SK-N-SH (cell line): ENCODE data around the gene NRDE2. TPM values are rescaled to one million over a fixed set of nuclear protein-coding genes. Genes with fewer than 3 reads are reported as not detected.

Experiments used
- CTCF ChIA-PET: fragments of 300-600, 350-600 bp; formaldehyde crosslinking; extraction: SDS; loops from one replicate; lab custom pipeline; 2021; lab: Yijun Ruan, JAX
- POLR2A ChIA-PET: fragments of 350-600 bp; sonication (Branson Sonifier 250); formaldehyde crosslinking; extraction: SDS; loops from one replicate; lab custom pipeline; 2020; ENCODE audit warnings: antibody characterized with exemption, inconsistent platforms; lab: Yijun Ruan, JAX
- DNase-seq: peaks from one replicate; pipeline ENCODE4 v3.0.0; 2012
- H2AFZ ChIP-seq: fragments of 200-600 bp; sonication (generic); 2 replicates; pipeline ENCODE4 v1.8.1; 2016; ENCODE audit warnings: antibody characterized with exemption, mild to moderate bottlenecking, low read depth
- H3F3A ChIP-seq: fragments of 200-600 bp; sonication (generic); replicated peaks from 2 replicates; pipeline ENCODE3; 2016; ENCODE audit warnings: antibody characterized with exemption, mild to moderate bottlenecking; ENCODE audit not compliant: insufficient read depth
- H3K27ac ChIP-seq, 2 experiments: fragments of 200-500 bp in 1 of 2; fragments of 200-600 bp in 1 of 2; sonication (Bioruptor generic) in 1 of 2; sonication (generic), shearing (Covaris generic) in 1 of 2; 2 replicates each; pipeline versions ENCODE4 v1.5.1 to v1.6.1; 2014 to 2016; ENCODE audit warnings: low read depth in 2 of 2, inconsistent platforms in 1 of 2, low read length in 1 of 2, mild to moderate bottlenecking in 1 of 2, mixed read lengths in 1 of 2
- H3K27me3 ChIP-seq: fragments of 200-600 bp; sonication (generic), shearing (Covaris generic); 2 replicates; pipeline ENCODE4 v1.6.1; 2016; ENCODE audit warnings: mixed run types; ENCODE audit not compliant: insufficient read depth
- H3K36me3 ChIP-seq, 2 experiments: fragments of 200-500 bp in 1 of 2; fragments of 200-600 bp in 1 of 2; sonication (Bioruptor generic) in 1 of 2; sonication (generic) in 1 of 2; replicated peaks in 1 of 2; 2 replicates each; pipeline versions ENCODE3 to v1.5.1; 2014 to 2016; ENCODE audit warnings: low read length in 1 of 2, mild to moderate bottlenecking in 1 of 2; ENCODE audit not compliant: insufficient read depth in 2 of 2, control insufficient read depth in 1 of 2
- H3K4me1 ChIP-seq, 2 experiments: fragments of 200-500 bp in 1 of 2; fragments of 200-600 bp in 1 of 2; sonication (Bioruptor generic) in 1 of 2; sonication (generic), shearing (Covaris generic) in 1 of 2; 2 replicates each; pipeline versions ENCODE4 v1.5.1 to v1.6.1; 2014 to 2016; ENCODE audit warnings: low read depth in 1 of 2, low read length in 1 of 2, mixed run types in 1 of 2; ENCODE audit not compliant: insufficient read depth in 2 of 2, control insufficient read depth in 1 of 2
- H3K4me2 ChIP-seq: fragments of 200-600 bp; sonication (generic), shearing (Covaris generic); 2 replicates; pipeline ENCODE4 v1.6.1; 2017; ENCODE audit warnings: mixed run types
- H3K4me3 ChIP-seq, 2 experiments: fragments of 200-500 bp in 1 of 2; fragments of 200-600 bp in 1 of 2; sonication (Bioruptor generic) in 1 of 2; sonication (generic), shearing (Covaris generic) in 1 of 2; 2 replicates each; pipeline versions ENCODE4 v1.5.1 to v1.8.1; 2014 to 2016; ENCODE audit warnings: low read depth in 2 of 2, inconsistent platforms in 1 of 2, low read length in 1 of 2, mild to moderate bottlenecking in 1 of 2, mixed read lengths in 1 of 2, moderate library complexity in 1 of 2
- H3K79me2 ChIP-seq: fragments of 200-600 bp; sonication (generic); 2 replicates; pipeline ENCODE4 v1.8.1; 2017; ENCODE audit warnings: mild to moderate bottlenecking; ENCODE audit not compliant: insufficient read depth
- H3K9ac ChIP-seq: fragments of 200-600 bp; sonication (generic); 2 replicates; pipeline ENCODE4 v1.6.1; 2017; ENCODE audit warnings: mixed run types
- H3K9me2 ChIP-seq: fragments of 200-600 bp; sonication (generic); 2 replicates; pipeline ENCODE4 v1.6.1; 2017; ENCODE audit warnings: mixed run types
- H3K9me3 ChIP-seq: fragments of 200-600 bp; sonication (generic); 2 replicates; pipeline ENCODE4 v1.6.1; 2017; ENCODE audit warnings: mixed run types, mild to moderate bottlenecking, moderate library complexity
- H4K20me1 ChIP-seq: fragments of 200-600 bp; sonication (generic); 2 replicates; pipeline ENCODE4 v1.6.1; 2017; ENCODE audit warnings: mild to moderate bottlenecking, mixed run types; ENCODE audit not compliant: insufficient read depth
- CHD2 ChIP-seq: fragments of 150-350 bp; IDR thresholded peaks from 2 replicates; pipeline ENCODE4 v1.6.1; 2018; ENCODE audit warnings: low read length; ENCODE audit not compliant: partially characterized antibody
- CTCF ChIP-seq: fragments of 200-600 bp; sonication (generic); IDR thresholded peaks from 2 replicates; pipeline ENCODE4 v1.6.1; 2017; ENCODE audit warnings: antibody characterized with exemption, mild to moderate bottlenecking, moderate library complexity
- ELF1 ChIP-seq: IDR thresholded peaks from 2 replicates; pipeline ENCODE4 v1.4.0; 2012
- EP300 ChIP-seq, 2 experiments: IDR thresholded peaks; 2 replicates each; pipeline versions ENCODE4 v1.4.0 to v1.6.1; 2012; ENCODE audit warnings: borderline replicate concordance in 1 of 2, low read depth in 1 of 2, low read length in 1 of 2
- EZH2phosphoT487 ChIP-seq: fragments of 200-600 bp; sonication (generic); IDR thresholded peaks from 2 replicates; pipeline ENCODE4 v1.6.1; 2017; ENCODE audit warnings: low read depth, mixed run types, mild to moderate bottlenecking, antibody characterized with exemption, moderate library complexity, borderline replicate concordance
- FOSL2 ChIP-seq: IDR thresholded peaks from 2 replicates; pipeline ENCODE4 v1.4.0; 2012; ENCODE audit warnings: low read depth, mild to moderate bottlenecking, moderate library complexity, borderline replicate concordance
- FOXJ3 ChIP-seq: sonication (generic); formaldehyde crosslinking; IDR thresholded peaks from 2 replicates; pipeline ENCODE4 v1.5.1; 2020; ENCODE audit warnings: mild to moderate bottlenecking, missing genetic modification reagents
- GABPA ChIP-seq: IDR thresholded peaks from 2 replicates; pipeline ENCODE4 v1.4.0; 2012; ENCODE audit warnings: low read depth, mild to moderate bottlenecking
- IRF3 ChIP-seq: fragments of 150-350 bp; IDR thresholded peaks from 2 replicates; pipeline ENCODE4 v1.6.1; 2016; ENCODE audit warnings: mild to moderate bottlenecking, low read depth, low read length
- MAX ChIP-seq: IDR thresholded peaks from 2 replicates; pipeline ENCODE4 v1.4.0; 2012; ENCODE audit warnings: low read depth
- NRF1 ChIP-seq: IDR thresholded peaks from 2 replicates; pipeline ENCODE4 v1.6.1; 2012; ENCODE audit warnings: low read depth, mild to moderate bottlenecking, low read length
- PBX3 ChIP-seq: IDR thresholded peaks from 2 replicates; pipeline ENCODE4; 2012
- POLR2AphosphoS5 ChIP-seq: IDR thresholded peaks from 2 replicates; pipeline ENCODE4 v1.6.1; 2012; ENCODE audit warnings: low read depth, low read length
- SIN3A ChIP-seq: IDR thresholded peaks from 2 replicates; pipeline ENCODE4 v1.6.1; 2012; ENCODE audit warnings: low read depth, mild to moderate bottlenecking, low read length, moderate library complexity, borderline replicate concordance
- SMC3 ChIP-seq: IDR thresholded peaks from 2 replicates; pipeline ENCODE4 v1.6.1; 2012; ENCODE audit warnings: low read depth, low read length, improper control_type of control experiment
- TAF1 ChIP-seq: IDR thresholded peaks from 2 replicates; pipeline ENCODE4 v1.6.1; 2012; ENCODE audit warnings: low read depth, mild to moderate bottlenecking, low read length, moderate library complexity, borderline replicate concordance
- YY1 ChIP-seq: IDR thresholded peaks from 2 replicates; pipeline ENCODE4 v1.4.0; 2012; ENCODE audit warnings: low read depth, mild to moderate bottlenecking
- ZBTB33 ChIP-seq: IDR thresholded peaks from 2 replicates; pipeline ENCODE4 v1.4.0; 2012; ENCODE audit warnings: low read depth, borderline replicate concordance
- WGBS: methylation state at CpG from one replicate; pipeline ENCODE4 v1.1.6; 2017; ENCODE audit warnings: low lambda C conversion rate; 5-methylcytosine and 5-hydroxymethylcytosine counted together
- polyA plus RNA-seq, 3 experiments: library from polyadenylated mRNA; depleted of rRNA; stranded (reverse); fragments of >200 nt; gene quantifications; 2 replicates each; pipeline ENCODE4 v1.2.3, GENCODE V29; 2012

NRDE2 gene
- polyA plus RNA-seq, 1 of the 3 experiments (the other 2 are of a cell fraction), result 11.3 TPM

- no peaks in the 10 kb centered on the region for H4K20me1 ChIP-seq
- 92% methylated on average over 10 of the region's 10 CpGs for WGBS
- H3K4me3 ChIP-seq, result no peak overlapping the region
- H2AFZ ChIP-seq, result no peak overlapping the region
- POLR2A ChIA-PET, result no interaction called here
- H3K4me2 ChIP-seq, result no peak overlapping the region
- no peaks in the 10 kb centered on the region for H3K9me2 ChIP-seq
- no peaks in the 10 kb centered on the region for H3K9me3 ChIP-seq
- TF ChIP-seq FOSL2, result no peak
- no peak for TF ChIP-seq FOXJ3 (CRISPR knock-in tag)
- TF ChIP-seq PBX3, result no peak
- no peak for TF ChIP-seq EP300 (IDR thresholded peaks at IDR 0.05; ENCODE audit: borderline replicate concordance in 1 of 2, low read depth in 1 of 2, low read length in 1 of 2)
- no peak for TF ChIP-seq ZBTB33
- TF ChIP-seq POLR2AphosphoS5, result no peak
- no peak for TF ChIP-seq CHD2
- TF ChIP-seq EZH2phosphoT487, result no peak
- no peak for TF ChIP-seq YY1
- TF ChIP-seq, all 33 proteins: peak for 0
- CTCF ChIA-PET, result interaction anchor here (1.0 to 1.6 kb wide), 3 partner anchors 9 to 26 kb away, joined by 3 read pairs; no protein-coding TSS in a partner anchor
- DNase-seq, result no peak
- peaks cover 53 to 60% of the 10 kb centered on the region in 2 experiments for H3K36me3 ChIP-seq
- H3K79me2 ChIP-seq, result no peaks in the 10 kb centered on the region
- H3K9ac ChIP-seq, result no peak overlapping the region
- 0 out of 4 replicates have a peak, but pooled peaks cover 0 to 8% of the 10 kb centered on the region in 2 experiments for H3K4me1 ChIP-seq
- H3K27ac ChIP-seq, result no peak overlapping the region
- H3K27me3 ChIP-seq, result no peaks in the 10 kb centered on the region
- H3F3A ChIP-seq, result peaks cover 37% of the 10 kb centered on the region
These were observed 59.2 kb downstream of the NRDE2 start for GRCh38 chr14:90272523-90272922.

- CTCF ChIA-PET, result interaction anchor here (0.6 kb wide), 1 partner anchor 21 kb away, joined by 3 read pairs; no protein-coding TSS in a partner anchor
- 98% methylated on average over 4 of the region's 4 CpGs for WGBS
- no peak overlapping the region for H3K9ac ChIP-seq
- POLR2A ChIA-PET, result no interaction called here
- H3K4me1 ChIP-seq, result no peaks in the 10 kb centered on the region
- peaks cover 18% of the 10 kb centered on the region for H3F3A ChIP-seq
- H3K4me2 ChIP-seq, result no peak overlapping the region
- no peaks in the 10 kb centered on the region for H4K20me1 ChIP-seq
- no peaks in the 10 kb centered on the region for H3K27me3 ChIP-seq
- no peak overlapping the region for H3K4me3 ChIP-seq
- H3K36me3 ChIP-seq, result peaks cover 80 to 81% of the 10 kb centered on the region in 2 experiments
- no peak overlapping the region for H3K27ac ChIP-seq
- TF ChIP-seq GABPA, result no peak
- TF ChIP-seq IRF3, result no peak
- no peak for TF ChIP-seq NRF1
- no peak for TF ChIP-seq ELF1
- no peak for TF ChIP-seq SIN3A
- TF ChIP-seq SMC3, result no peak
- no peak for TF ChIP-seq MAX
- no peak for TF ChIP-seq CTCF
- no peak for TF ChIP-seq TAF1
- no peak for TF ChIP-seq PBX3
- TF ChIP-seq, all 33 proteins: peak for 0
- Histone ChIP-seq H2AFZ (no peak overlapping the region), H3K79me2 (peaks cover 6% of the 10 kb centered on the region; the same call in 1 of the 2 replicates), H3K9me2 (no peaks in the 10 kb centered on the region), H3K9me3 (no peaks in the 10 kb centered on the region)
- no peak for DNase-seq
These were observed 63.3 kb downstream of the NRDE2 start for GRCh38 chr14:90268420-90268819.
